Glutamatergic neuron (in vitro differentiated cells): ENCODE results near the gene HTT. TPM values are rescaled to one million over a fixed set of nuclear protein-coding genes. Genes with fewer than 3 reads are reported as not detected.

Experiments
- DNase-seq: peaks from one replicate; pipeline ENCODE4 v3.0.0; 2022
- H3K27ac Mint-ChIP-seq: one replicate; pipeline ENCODE4 v1.8.0; 2020; ENCODE audit warnings: mild to moderate bottlenecking, mixed read lengths, inconsistent platforms; ENCODE audit not compliant: unreplicated experiment
- H3K27me3 Mint-ChIP-seq: one replicate; pipeline ENCODE4 v1.8.0; 2020; ENCODE audit warnings: mild to moderate bottlenecking, moderate library complexity, mixed read lengths, inconsistent platforms; ENCODE audit not compliant: unreplicated experiment
- H3K36me3 Mint-ChIP-seq: one replicate; pipeline ENCODE4 v1.8.0; 2020; ENCODE audit warnings: mild to moderate bottlenecking, mixed read lengths, inconsistent platforms; ENCODE audit not compliant: unreplicated experiment
- H3K4me1 Mint-ChIP-seq: one replicate; pipeline ENCODE4 v1.8.0; 2020; ENCODE audit warnings: mild to moderate bottlenecking, low read depth, mixed read lengths, inconsistent platforms; ENCODE audit not compliant: unreplicated experiment
- H3K4me3 Mint-ChIP-seq: one replicate; pipeline ENCODE4 v1.8.0; 2020; ENCODE audit warnings: mild to moderate bottlenecking, mixed read lengths, inconsistent platforms; ENCODE audit not compliant: unreplicated experiment
- H3K9me3 Mint-ChIP-seq: one replicate; pipeline ENCODE4 v1.8.0; 2020; ENCODE audit warnings: mild to moderate bottlenecking, moderate library complexity, mixed read lengths, inconsistent platforms; ENCODE audit not compliant: unreplicated experiment
- CTCF ChIP-seq: fragments of 200-600 bp; sonication (generic); IDR thresholded peaks from one replicate; pipeline ENCODE4 v1.5.0; 2021; ENCODE audit not compliant: partially characterized antibody, unreplicated experiment
- total RNA-seq: library from RNA; stranded (reverse); fragmentation: NEBNext Ultra II Directional; extraction: Animal tissue kit (Norgen Biotek cat#: 25700); gene quantifications from one replicate; pipeline ENCODE4 v1.2.1, GENCODE V29; 2021; ENCODE audit not compliant: unreplicated experiment

HTT gene
- total RNA-seq, 1 donor from 2014 or later = 107 TPM

- Mint-ChIP-seq H3K4me1 (peaks cover 3% of the 10 kb centered on the region), H3K9me3 (peaks cover 6% of the 10 kb centered on the region), H3K4me3 (no peak overlapping the region), H3K27ac (no peak overlapping the region), H3K36me3 (peaks cover 11% of the 10 kb centered on the region), H3K27me3 (peaks cover 2% of the 10 kb centered on the region)
- no peak for TF ChIP-seq CTCF
- no peak for DNase-seq
Observed at GRCh38 chr4:3062471-3062870, 12.0 kb upstream of the HTT start.

- Mint-ChIP-seq H3K27ac (no peak overlapping the region), H3K9me3 (peaks cover 5% of the 10 kb centered on the region), H3K4me3 (no peak overlapping the region), H3K27me3 (peaks cover 7% of the 10 kb centered on the region), H3K4me1 (peaks cover 10% of the 10 kb centered on the region), H3K36me3 (peaks cover 16% of the 10 kb centered on the region)
- TF ChIP-seq CTCF = no peak
- no peak for DNase-seq
Observed at GRCh38 chr4:3065551-3065950, 8.9 kb upstream of the HTT start.

- Mint-ChIP-seq H3K4me1 (peaks cover 10% of the 10 kb centered on the region), H3K9me3 (peaks cover 2% of the 10 kb centered on the region), H3K36me3 (peaks cover 16% of the 10 kb centered on the region), H3K27me3 (peaks cover 7% of the 10 kb centered on the region), H3K4me3 (no peak overlapping the region), H3K27ac (no peak overlapping the region)
- no peak for DNase-seq
- TF ChIP-seq CTCF = no peak
Observed at GRCh38 chr4:3066836-3067400, 7.6 kb upstream of the HTT start.

- H3K27ac Mint-ChIP-seq = no peak overlapping the region
- TF ChIP-seq CTCF = no peak
- H3K9me3 Mint-ChIP-seq = peaks cover 4% of the 10 kb centered on the region
- peaks cover 10% of the 10 kb centered on the region for H3K27me3 Mint-ChIP-seq
- peaks cover 10% of the 10 kb centered on the region for H3K4me1 Mint-ChIP-seq
- no peak overlapping the region for H3K4me3 Mint-ChIP-seq
- H3K36me3 Mint-ChIP-seq = peaks cover 14% of the 10 kb centered on the region
- DNase-seq = no peak
Observed at GRCh38 chr4:3067473-3068001, 6.9 kb upstream of the HTT start.

- Mint-ChIP-seq H3K9me3 (peaks cover 2% of the 10 kb centered on the region), H3K36me3 (peaks cover 8% of the 10 kb centered on the region), H3K27me3 (peaks cover 10% of the 10 kb centered on the region), H3K4me1 (peaks cover 10% of the 10 kb centered on the region), H3K4me3 (no peak overlapping the region), H3K27ac (no peak overlapping the region)
- no peak for TF ChIP-seq CTCF
- DNase-seq = peak; percentile 20
Observed at GRCh38 chr4:3069661-3070199, 4.8 kb upstream of the HTT start.
